ENCODE measurements around the gene SLC2A13.
"Not testable (repeated sequence)": the region's sequence is repeated elsewhere in the genome, so short reads cannot be mapped to it uniquely, and the experiment has no call there.

The SLC2A13 gene

DNA sequence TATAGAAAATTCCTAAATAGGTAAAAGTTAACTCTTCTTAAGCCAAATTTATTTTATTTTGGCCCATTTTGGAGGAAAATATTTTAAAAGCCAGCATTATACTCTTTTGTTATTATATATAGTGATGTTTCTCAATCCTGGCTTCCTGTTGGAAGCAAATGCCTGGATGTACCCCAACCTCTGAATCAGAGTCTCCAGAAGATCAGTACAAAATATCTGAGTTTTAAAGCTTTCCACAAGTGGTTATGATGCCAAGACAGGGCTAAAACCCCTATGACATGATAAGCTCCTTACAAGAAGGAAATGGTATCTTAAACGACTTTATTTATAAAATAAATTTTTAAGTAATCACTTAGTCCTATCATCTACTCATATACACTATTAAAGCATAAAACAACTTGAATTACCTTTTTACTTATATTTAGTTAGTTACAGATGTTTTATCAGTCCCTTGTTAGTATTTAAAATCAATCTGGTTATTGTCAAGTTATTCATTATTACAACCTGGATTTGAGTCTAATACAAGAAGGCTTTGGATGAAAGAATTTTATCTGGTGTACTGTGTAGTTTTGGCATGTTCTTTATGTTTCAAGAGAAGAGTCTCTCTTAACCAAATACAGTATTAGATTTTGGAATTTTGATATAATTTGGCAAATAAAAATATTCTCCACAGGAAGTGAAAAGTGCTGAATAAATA, 238.1 kb downstream of the SLC2A13 start:
- no peak for DNase-seq (ENCODE audit: low read depth)

- DNase-seq (ENCODE audit: low read depth) = no peak
Observed at GRCh38 chr12:39866135-39866534, 239.7 kb downstream of the SLC2A13 start.

DNA sequence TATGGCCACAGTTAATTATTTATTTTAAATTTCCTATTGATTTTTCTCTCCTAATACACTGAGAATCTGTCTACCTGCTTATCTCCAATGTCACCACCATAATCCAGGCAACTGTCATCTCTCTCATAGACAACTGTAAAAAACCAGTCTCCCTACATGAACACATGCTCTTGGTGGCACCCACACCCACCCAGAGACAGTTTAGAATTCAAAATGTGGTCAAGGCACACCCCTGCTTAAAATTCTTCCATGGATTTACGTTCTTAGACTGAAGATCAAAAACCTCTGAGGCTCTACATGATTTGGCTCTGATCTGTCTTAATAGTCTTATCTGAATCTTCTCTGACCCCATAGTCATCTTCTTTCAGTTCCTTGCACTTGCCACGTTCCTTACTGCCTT, 245.2 kb downstream of the SLC2A13 start:
- DNase-seq (ENCODE audit: low read depth) = no peak

DNA sequence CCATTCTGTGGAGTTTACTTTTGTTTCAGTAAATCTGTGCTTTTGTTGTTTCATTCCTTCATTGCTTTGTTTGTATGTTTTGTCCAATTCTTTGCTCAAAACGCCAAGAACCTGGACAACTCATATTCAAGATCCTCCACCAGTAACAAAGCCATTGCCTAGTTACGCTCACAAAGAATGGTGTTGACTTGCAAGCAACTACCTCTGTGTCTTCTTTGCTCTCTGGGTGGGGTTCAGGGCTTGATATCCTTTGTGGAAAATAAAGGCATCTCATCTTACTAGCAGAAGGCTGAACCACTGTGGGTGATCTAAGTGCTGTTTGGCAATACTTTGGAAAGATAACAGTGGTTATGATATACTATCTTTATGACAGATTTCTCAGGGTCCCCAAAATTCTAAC, 252.9 kb downstream of the SLC2A13 start:
- no peak for DNase-seq (ENCODE audit: low read depth)

DNA sequence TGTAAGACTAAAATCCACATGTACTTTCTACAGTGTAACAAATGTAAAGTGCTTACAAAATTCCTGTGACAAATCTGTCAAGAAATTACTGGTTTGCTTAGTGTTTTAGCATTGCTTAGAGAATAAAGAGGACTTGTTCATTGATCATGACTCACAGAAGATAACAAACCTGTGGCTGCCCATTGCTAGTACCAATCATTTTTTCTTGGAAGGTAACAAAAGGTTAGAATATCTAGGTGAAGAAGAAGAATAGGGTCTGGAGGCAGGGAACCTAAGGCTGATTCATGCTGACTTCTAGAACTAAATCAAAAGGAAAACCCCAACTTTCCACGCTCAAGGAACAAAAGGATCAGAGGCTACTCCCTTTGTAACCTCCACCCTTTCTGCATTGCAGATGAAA, 253.5 kb downstream of the SLC2A13 start:
- DNase-seq (ENCODE audit: low read depth) = no peak

DNA sequence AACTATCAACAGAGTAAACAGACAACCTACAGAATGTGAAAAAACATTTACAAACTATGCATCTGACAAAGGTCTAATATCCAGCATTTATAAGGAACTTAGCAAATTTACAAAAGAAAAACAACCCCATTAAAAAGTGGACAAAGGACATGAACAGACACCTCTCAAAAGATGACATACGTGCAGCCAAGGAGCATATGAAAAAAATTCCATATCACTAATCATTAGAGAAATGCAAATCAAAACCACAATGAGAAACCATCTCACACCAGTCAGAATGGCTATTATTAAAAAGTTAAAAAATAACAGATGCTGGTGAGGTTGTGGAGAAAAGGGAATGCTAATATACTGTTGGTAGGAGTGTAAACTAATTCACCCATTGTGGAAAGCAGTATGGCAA, 257.7 kb downstream of the SLC2A13 start:
- DNase-seq (ENCODE audit: low read depth) = not testable (repeated sequence)

- DNase-seq (ENCODE audit: low read depth) = no peak
Observed at GRCh38 chr12:39846971-39847650, 258.8 kb downstream of the SLC2A13 start.

DNA sequence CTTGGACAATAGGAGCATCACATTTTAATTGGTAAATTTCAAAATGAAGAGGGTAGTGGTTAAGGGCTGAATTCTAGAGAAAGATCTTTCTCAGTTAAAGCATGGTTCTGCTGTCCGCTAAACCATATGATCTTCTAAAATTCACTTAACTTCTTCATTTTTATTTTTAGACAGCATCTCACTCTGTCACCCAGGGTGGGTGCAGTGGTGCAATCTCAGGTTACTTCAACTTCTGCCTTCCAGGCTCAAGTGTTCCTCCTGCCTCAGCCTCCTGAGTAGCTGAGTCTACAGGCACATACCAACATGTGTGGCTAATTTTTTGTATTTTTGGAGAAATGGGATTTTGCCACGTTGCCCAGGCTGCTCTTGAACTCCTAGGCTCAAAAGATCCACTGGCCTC, 259.6 kb downstream of the SLC2A13 start:
- no peak for DNase-seq (ENCODE audit: low read depth)

DNA sequence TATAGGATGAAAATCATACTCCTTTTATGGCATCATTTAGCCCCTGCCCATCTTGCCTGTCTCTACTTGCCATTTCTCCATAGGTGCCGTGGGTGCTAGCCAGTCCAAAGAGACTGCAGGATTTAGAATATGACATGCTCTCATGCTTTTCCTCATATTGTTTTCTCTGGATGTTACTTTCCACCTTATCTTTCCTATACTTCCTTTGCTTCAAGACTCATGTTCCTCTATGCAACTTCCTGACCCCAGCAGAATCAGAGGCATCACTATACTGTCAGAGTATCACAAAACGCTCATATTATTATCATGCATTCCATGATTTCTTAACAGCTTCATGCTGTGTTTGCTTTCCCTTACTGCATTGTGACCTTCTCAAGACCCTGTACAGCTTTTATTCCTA, 265.5 kb downstream of the SLC2A13 start:
- no peak for DNase-seq (ENCODE audit: low read depth)

DNA sequence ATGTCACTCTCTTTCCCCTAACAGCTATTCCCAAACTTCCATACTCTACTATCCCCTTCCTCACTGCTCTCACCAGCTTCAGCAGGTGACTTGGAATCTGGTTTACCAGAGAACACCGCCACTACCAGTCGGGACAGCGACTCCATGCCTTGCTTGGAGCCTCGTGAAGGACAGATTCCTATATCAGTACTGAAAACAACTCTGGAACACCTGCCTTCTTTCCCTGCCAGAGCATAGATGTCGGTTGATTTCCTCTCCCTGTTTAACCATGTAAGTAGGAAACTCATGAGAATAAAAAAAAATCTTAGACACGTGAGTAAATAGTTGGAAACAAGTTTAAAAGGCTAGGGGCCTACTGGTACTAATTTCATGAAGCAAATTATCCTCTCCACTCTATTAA, 266.8 kb downstream of the SLC2A13 start:
- DNase-seq (ENCODE audit: low read depth) = no peak

GRCh38 chr12:39835517-39836489, 270.1 kb downstream of the SLC2A13 start:
- DNase-seq (ENCODE audit: low read depth) = no peak

DNA sequence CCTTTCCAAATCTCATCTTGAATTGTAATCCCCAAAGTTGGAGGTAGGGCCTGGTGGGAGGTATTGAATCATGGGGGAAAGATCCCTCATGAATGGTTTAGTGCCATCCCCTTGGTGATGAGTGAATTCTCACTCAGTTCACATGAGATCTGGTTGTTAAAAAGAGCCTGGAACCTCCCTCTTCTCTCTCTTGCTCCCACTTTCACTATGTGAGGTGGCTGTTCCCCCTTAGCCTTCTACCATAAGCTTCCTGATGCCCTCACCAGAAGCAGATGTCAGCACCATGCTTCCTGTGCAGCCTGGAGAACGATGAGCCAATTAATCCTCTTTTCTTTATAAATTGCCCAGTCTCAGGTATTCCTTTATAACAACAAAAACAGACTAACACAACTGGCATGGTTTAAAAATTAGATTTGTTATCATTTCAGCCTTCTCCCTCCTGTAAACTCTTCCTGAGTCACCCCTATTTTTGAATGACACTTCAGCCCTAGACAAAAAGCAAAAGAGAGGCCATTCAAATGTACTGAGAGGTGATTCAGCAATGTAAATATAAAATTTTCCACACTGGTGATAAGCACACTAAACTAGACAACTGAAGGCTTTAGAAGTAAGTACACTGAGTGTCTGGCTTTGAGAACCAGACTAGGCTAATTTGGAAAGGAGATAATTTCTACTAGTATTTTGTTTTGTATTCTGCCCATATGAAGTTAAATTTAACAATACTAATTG, 274.1 kb downstream of the SLC2A13 start:
- no peak for DNase-seq (ENCODE audit: low read depth)

DNA sequence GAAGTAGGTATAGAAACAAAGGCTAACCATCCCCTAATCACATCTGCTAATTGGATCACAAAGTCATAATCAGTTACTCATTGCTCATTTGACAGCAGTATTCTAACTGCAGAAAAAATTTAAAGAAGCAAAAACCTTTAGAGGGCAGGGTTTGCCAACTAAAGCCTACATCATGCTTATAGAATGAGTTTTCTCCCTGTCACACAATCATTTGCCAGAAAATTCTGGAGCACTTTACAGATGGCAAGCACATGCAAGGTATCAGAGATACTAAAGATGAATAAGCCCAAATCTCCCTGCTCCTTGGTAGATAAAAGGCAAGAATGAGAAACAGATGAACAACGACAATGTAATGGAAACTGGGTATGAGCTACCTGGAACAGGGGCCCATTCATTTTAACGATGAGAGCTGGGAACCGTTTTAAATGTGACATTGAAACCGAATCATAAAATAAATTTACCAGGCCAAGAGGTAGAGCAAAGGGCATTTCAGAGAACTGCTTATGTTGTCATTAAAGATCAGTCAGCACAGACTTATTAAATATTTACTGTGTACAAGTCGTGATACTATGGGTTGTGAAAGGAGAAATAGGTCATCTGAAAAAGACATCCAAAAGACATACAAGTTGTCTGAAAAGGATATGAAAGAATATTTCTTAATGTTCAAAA, 274.9 kb downstream of the SLC2A13 start:
- DNase-seq (ENCODE audit: low read depth) = no peak

GRCh38 chr12:39830171-39830570, 275.7 kb downstream of the SLC2A13 start:
- no peak for DNase-seq (ENCODE audit: low read depth)

DNA sequence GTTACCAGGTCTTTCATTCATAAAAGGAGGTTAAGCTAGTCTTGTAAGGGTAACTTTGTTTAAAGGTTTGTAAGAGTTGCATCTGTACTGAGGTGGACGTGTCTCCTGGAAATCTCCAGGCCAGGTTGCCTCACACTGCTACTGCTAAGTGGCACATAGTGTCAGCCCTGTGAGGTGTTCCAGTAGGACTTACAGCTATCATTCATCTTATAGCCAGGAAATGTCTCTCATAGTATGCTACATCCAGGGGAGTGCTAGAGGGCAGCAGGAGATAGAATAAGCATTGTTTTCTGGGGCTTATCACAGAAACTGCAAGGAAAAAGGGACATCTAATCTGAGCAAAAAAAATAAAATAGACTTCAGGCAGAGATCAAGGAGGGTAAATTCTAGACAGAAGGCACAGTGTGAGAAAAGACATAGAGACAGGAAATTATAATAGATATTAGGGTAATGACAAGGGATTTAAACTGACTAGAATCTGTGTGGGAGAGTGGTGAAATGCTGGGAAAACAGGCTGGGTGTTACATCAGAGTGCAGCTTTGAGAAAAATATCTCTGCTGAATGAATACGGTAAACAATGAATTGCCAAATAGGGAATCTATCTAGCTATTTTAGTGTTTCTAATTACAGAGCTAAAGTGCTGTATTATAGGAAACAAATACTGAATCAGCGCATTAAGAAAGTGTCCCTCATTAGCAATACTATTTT, 281.2 kb downstream of the SLC2A13 start:
- DNase-seq (ENCODE audit: low read depth) = no peak

- no peak for DNase-seq (ENCODE audit: low read depth)
Observed at GRCh38 chr12:39816671-39817185, 289.2 kb downstream of the SLC2A13 start.

- no peak for DNase-seq (ENCODE audit: low read depth)
Observed at GRCh38 chr12:39815746-39816145, 290.1 kb downstream of the SLC2A13 start.

GRCh38 chr12:39814626-39815025, 291.3 kb downstream of the SLC2A13 start:
- no peak for DNase-seq (ENCODE audit: low read depth)

DNA sequence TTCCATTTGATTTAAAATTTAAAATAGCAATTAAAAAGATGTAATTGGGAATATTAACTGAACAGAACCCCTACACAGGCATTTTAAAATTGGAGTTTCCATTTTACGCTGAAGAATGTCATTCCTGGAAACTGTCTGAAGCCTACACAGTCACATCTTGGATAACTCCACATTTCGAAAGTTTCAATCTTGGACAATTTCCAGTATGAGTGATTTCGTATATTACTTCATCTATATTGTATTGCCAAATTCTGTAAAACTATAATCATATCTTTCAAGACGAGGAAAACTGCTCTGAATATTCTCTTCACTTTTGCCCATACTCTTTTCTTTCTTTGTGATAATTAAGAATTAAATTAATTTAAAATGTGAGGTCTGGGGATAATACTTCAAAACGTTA, 292.1 kb downstream of the SLC2A13 start:
- no peak for DNase-seq (ENCODE audit: low read depth)

GRCh38 chr12:39812456-39812855, 293.4 kb downstream of the SLC2A13 start:
- DNase-seq (ENCODE audit: low read depth) = not testable (repeated sequence)

GRCh38 chr12:39807043-39807442, 298.8 kb downstream of the SLC2A13 start:
- no peak for DNase-seq (ENCODE audit: low read depth)

All from activated T-helper 9 cell treated with anti-CD3 and anti-CD28 coated beads, Interleukin-2, amount 50 U/mL, for 16 hours (primary cell).